ENCODE measurements around the gene EMD. TPM values are rescaled to one million over a fixed set of nuclear protein-coding genes. Genes with fewer than 3 reads are reported as not detected.
A peak's percentile ranks its signal among the peaks of the same experiment; 100 is the strongest.

The EMD gene
- total and polyA plus RNA-seq, 2 of the 13 experiments (the other 11 are each of a cell fraction or from before 2014, with no cell fraction given), result 14.5 to 14.9 TPM

GRCh38 chrX:154379569-154379951 is 465 bp downstream of the EMD start:
- DNase-seq (ENCODE audit: low spot score) (no peak), FAIRE-seq (no peak), ATAC-seq (no peak)
- peak overlapping the region; percentile 72 to 86 (median 76) for H3K4me3 ChIP-seq (replicated peaks in 1 of 3; ENCODE audit: insufficient read depth in 1 of 3, low read depth in 2 of 3, low read length in 3 of 3)
- no peaks in the 10 kb centered on the region for H3K27me3 ChIP-seq (ENCODE audit: control insufficient read depth in 1 of 2, insufficient read depth in 2 of 2, low read length in 2 of 2)
- intact Hi-C loops (cut with micrococcal nuclease; ENCODE audit: unreplicated experiment), result no loop called here
- in situ Hi-C loops (cut with HindIII; ENCODE audit: extremely low pct_ligation_motif_present, low pct_unique_long_range_greater_than_20kb), result no loop called here
- H3K79me2 ChIP-seq (ENCODE audit: insufficient read depth, low read length), result peaks cover 8% of the 10 kb centered on the region
- WGBS (ENCODE audit: low lambda C conversion rate), result no CpG with 5 or more reads among the region's 38 CpGs
- no peak overlapping the region for H2AFZ ChIP-seq (ENCODE audit: low read length)
- no peaks in the 10 kb centered on the region for H4K20me1 ChIP-seq (ENCODE audit: insufficient read depth, low read length)
- no TSS peak for BruUV-seq (replicated peaks)
- peaks cover 37% of the 10 kb centered on the region for H3K4me1 ChIP-seq (ENCODE audit: insufficient read depth, low read length)
- peak overlapping the region; percentile 83 for H3K4me2 ChIP-seq (ENCODE audit: low read depth, low read length)
- POLR2A ChIA-PET, result interaction anchor here (1.0 to 1.3 kb wide), 5 partner anchors 9 to 162 kb away, joined by 3 to 11 read pairs (median 4); partner anchors contain the start of gene RPL10
- CTCF ChIA-PET (ENCODE audit: low intra/inter-chr PET ratio, low total read pairs), result no interaction called here
- H3K36me3 ChIP-seq (replicated peaks in 1 of 2; ENCODE audit: control insufficient read depth in 1 of 2, insufficient read depth in 2 of 2, low read length in 2 of 2), result no peaks in the 10 kb centered on the region
- no peaks in the 10 kb centered on the region for H3K9me3 ChIP-seq (ENCODE audit: low read length)
- peak overlapping the region; percentile 94 for H3K9ac ChIP-seq (ENCODE audit: insufficient read depth, low read depth, low read length)
- peak overlapping the region; percentile 77 for H3K27ac ChIP-seq (ENCODE audit: extremely low read length, insufficient read depth, low read length)
- TF ChIP-seq KAT2B (IDR thresholded peaks at IDR 0.05; ENCODE audit: borderline replicate concordance, low read depth, low read length) (no peak), ZNF607 (CRISPR knock-in tag; IDR thresholded peaks at IDR 0.05; ENCODE audit: borderline replicate concordance) (no peak), ATF4 (CRISPR knock-in tag; IDR thresholded peaks at IDR 0.05) (no peak), ZNF451 (CRISPR knock-in tag; IDR thresholded peaks at IDR 0.05) (no peak), HDAC1 (CRISPR knock-in tag; IDR thresholded peaks at IDR 0.05) (peak; percentile 11; the same call in 1 of the 2 replicates), ZNF772 (CRISPR knock-in tag; IDR thresholded peaks at IDR 0.05) (no peak), MTA1 (CRISPR knock-in tag; IDR thresholded peaks at IDR 0.05; ENCODE audit: borderline replicate concordance) (no peak), ZNF776 (CRISPR knock-in tag; IDR thresholded peaks at IDR 0.05) (no peak), CC2D1A (CRISPR knock-in tag; IDR thresholded peaks at IDR 0.05) (no peak), ZNF44 (CRISPR knock-in tag; IDR thresholded peaks at IDR 0.05) (no peak), ZNF512B (CRISPR knock-in tag; IDR thresholded peaks at IDR 0.05; ENCODE audit: borderline replicate concordance) (no peak), ZNF670 (CRISPR knock-in tag; IDR thresholded peaks at IDR 0.05; ENCODE audit: borderline replicate concordance) (0 out of 2 replicates have a peak, but pooled peaks have one; percentile 13), SNAI1 (CRISPR knock-in tag; IDR thresholded peaks at IDR 0.05; ENCODE audit: borderline replicate concordance) (no peak), ZNF337 (CRISPR knock-in tag; IDR thresholded peaks at IDR 0.05; ENCODE audit: borderline replicate concordance, low read depth) (no peak), NR2C2 (CRISPR knock-in tag; IDR thresholded peaks at IDR 0.05; ENCODE audit: borderline replicate concordance) (no peak), NFYC (CRISPR knock-in tag; IDR thresholded peaks at IDR 0.05) (no peak), MIER2 (CRISPR knock-in tag; IDR thresholded peaks at IDR 0.05) (no peak), ZXDC (CRISPR knock-in tag; IDR thresholded peaks at IDR 0.05) (0 out of 2 replicates have a peak, but pooled peaks have one; percentile 10), ZSCAN25 (CRISPR knock-in tag; IDR thresholded peaks at IDR 0.05) (no peak)
